Inflammatory macrophage treated with lipopolysaccharide for 4 hours (primary cell): ENCODE measurements around the gene SAMD10.
"Not testable (repeated sequence)": the region's sequence is repeated elsewhere in the genome, so short reads cannot be mapped to it uniquely, and the experiment has no call there.

Experiments used
- DNase-seq: peaks from one replicate; pipeline ENCODE4 v3.0.0-alpha.2; 2020

Gene SAMD10

DNA sequence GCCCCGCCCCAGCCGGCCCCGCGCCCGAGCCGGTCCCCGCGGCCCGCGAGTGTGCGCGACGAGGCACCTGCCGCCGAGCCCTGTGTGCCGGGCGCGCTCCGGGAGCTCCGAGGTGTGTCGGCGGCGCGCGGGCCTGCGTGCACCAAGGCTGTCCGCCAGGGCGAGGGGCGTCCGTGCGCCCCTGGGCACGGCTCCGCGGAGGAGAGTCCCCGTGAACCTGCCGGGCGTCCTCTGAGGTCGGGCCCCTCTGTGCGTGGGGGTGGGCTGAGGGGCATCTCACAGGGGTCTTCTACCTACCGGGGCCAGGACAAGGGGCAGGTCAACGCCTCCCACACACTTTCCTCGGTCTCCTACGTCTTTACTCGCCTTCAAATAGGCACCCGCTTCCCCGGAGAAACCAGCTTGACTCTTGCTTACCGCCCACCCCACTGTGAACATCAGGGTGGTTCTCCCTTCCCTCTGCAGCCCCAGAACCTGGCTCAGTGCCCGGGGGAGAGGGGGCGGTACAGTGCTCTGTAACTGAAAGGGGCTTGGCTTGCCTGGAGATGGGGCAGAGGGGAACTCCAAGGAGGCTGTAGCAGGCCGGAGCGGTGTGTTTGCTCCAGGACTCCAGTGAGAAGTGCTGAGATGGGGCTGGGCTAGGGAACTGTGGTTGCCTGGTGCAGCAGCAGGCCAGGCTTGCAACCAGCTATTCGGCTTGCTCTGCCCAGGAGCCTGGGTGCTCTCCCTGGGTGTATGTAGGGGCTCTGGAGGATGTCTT lies at the start of gene SAMD10:
Gene SAMD10 (minus strand): TSS at position 86 of the 760 bp plus-strand sequence. CDS start 175 bp downstream, outside the sequence.
- peak; percentile 77 for DNase-seq

DNA sequence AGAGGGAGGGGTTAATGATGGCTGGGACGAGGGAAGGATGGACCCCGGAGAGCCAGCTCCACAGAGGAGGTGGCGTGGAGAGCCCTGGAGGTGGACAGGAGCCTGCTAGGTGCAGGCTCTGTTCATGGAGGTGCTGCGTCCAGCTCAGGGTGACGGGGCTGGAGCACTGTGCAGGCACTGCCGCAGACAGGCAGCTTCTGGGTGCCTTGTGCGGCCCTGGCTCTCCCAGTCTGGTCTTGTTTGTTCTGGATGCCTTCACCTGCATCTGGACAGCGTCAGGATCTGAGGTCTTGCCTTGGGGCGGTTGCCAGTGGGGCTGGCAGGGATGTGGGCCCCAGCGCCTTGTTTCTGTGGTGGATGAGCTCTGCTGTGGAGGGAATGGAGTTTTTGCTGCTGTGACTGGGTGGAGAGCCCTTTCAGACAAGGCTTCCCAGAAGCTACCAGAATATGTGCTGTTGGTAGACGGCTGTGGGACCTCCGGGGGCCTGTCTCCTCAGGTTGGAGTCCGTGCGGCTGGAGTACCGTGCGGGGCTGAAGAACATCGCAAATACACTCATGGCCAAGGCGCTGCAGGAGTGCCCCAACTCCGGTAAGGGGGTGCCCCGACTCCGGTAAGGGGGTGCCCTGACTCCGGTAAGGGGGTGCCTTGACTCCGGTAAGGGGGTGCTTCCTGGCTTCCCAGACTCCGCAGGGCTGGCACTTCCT lies 48.7 kb upstream of the SAMD10 start:
- DNase-seq = no peak

DNA sequence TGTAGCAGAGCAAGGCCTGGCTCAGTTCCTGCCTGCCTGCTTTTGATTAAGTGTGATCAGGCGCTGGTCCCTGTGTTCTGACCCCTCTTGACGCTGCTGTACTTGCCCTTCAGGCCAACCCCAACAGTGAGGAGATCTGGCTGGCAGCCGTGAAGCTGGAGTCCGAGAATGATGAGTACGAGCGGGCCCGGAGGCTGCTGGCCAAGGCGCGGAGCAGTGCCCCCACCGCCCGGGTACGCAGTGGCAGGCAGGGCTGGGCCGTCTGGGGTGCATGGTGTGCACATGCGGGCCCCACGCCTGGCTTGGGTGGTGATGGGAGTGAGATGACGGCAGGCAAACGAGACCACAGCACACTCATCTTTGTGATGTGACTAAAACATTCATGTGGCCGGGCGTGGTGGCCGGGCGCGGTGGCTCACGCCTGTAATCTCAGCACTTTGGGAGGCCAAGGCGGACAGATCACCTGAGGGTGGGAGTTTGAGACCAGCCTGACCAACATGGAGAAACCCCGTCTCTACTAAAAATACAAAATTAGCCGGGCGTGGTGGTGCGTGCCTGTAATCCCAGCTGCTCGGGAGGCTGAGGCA lies 46.5 kb upstream of the SAMD10 start:
- no peak for DNase-seq

DNA sequence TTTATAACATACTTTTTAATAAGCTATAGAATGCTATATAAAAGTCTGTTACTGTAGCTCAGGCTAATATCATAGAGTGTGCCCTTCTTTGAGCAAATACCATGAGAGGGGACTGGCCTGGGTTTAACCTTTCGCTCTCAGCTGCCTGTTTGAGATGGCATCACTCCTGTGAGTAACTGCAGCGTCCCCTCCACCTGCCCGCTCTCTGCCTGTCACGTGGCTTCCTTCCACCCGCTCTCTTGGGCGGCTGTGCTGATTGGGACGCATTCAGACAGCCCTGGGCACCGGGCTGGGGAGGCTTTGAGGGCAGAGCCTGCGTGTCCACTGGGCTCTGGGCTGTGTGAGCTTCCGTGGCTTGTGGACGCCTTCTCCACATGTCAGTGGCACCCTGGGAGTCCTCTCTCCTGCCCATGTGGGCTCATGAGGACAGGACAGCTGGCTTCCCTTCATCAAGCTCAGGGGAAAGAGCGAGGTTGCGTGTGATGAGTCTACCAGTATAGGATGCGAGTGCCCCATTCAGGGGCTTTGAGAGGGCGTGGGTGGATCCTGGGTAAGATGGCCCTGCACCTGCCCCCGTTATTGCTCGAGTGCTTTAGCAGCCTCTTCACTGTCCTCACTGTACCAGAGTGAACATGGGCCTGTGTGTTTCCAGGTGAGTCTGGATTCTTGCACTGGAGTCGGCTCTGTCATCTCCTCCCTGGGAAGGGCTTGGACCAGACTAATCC lies 45.8 kb upstream of the SAMD10 start:
- DNase-seq = no peak

DNA sequence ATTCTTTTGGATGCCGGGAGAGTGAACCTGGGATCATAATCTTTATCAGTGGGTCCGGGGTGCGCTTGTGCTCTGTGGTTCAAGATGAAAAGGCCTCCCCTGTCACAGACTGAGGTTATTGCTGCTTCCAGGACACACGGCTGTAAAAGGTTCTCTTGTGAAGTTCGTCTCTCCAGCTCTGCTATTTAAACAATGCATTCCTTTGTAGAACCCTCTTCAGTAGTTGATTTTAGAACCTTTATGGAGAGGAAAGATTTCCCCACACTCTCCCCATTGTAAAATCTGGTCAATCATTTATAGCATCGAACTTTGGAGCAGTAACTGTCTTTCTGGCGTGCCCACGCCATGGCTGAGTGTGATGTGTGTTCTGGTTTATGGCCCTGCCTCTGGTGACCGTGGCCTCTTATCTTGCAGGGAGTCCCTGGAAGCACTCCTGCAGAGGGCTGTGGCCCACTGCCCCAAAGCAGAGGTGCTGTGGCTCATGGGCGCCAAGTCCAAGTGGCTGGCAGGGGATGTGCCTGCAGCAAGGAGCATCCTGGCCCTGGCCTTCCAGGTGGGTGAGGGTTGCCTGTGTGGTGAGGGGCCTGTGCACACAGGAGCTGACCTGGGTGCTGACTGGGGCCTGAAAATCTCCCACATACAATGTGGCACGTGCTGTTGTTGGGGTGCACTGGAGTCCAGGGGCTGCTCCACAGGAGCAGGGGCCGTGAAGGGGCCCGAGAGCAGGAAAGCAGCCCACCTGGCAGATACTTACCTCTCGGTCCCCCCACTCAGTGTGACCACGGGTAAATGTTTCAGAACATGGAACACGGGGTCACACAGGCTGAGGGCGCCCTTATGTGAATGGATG lies 44.9 kb upstream of the SAMD10 start:
- DNase-seq = no peak

DNA sequence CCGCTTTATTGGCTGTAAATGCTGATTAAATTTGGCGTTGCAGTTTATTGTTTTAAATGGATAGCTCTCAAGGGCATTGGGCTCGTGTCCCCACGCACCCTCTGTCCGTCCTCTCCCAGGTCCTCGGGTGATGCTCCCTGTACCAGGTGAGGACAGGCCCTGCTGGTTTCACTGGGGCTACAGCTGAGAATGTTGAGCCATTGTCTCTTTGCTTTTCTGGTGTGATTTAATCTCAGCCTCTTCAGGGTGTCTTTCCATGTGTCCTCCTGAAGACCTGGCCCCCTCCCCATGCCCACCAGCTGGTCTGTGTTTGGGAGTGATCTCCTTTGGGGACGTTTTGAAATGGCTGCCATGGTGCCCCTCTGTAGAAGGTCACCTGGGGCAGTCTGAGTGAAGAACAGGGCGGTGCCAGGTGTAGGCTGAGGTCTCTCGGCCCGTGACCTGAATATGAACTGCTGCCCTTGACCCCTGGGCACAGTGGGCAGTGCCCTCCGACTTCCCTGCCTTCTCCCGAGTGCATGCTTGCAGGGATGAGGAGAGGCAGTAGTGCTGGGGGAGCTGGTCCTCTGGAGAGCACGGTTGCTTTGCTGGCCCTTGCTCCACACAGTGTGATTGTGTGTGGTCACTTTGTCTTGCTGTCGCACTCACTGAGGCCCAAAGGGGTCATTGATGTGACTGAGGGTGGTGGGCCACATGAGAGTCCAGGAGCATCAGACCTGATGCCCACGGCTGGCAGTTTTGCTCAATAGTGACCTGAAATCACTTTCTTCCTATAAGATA lies 44.1 kb upstream of the SAMD10 start:
- no peak for DNase-seq

DNA sequence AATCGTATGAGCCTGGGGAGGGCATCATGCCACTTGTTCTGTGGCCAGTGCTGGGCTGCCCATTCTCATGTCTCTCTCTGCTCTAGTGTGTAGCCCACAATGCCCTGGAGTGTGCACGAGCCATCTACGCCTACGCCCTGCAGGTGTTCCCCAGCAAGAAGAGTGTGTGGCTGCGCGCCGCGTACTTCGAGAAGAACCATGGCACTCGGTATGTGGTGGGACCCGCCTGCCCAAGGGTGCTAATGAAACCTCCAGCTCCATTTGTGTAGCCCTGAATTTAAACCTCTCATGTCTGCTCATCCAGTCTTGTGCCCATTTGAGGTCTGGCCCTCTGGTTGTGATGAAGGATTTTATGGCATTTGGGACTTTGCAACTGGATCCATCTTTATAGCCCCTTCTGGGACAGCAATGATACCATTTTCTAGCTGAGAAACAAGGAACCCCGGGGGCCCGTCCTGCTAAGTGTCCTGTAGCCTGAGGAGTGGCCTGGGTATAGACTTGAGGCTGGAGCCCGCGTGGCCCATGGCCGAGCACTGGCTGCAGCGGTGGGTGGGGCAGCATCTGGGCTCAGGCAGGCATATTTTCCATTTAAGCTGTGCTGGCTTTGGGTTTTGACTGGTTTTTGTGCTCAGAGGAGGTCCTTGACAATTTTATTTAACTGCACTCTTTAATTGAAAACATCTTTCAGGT lies 43.4 kb upstream of the SAMD10 start:
- no peak for DNase-seq

DNA sequence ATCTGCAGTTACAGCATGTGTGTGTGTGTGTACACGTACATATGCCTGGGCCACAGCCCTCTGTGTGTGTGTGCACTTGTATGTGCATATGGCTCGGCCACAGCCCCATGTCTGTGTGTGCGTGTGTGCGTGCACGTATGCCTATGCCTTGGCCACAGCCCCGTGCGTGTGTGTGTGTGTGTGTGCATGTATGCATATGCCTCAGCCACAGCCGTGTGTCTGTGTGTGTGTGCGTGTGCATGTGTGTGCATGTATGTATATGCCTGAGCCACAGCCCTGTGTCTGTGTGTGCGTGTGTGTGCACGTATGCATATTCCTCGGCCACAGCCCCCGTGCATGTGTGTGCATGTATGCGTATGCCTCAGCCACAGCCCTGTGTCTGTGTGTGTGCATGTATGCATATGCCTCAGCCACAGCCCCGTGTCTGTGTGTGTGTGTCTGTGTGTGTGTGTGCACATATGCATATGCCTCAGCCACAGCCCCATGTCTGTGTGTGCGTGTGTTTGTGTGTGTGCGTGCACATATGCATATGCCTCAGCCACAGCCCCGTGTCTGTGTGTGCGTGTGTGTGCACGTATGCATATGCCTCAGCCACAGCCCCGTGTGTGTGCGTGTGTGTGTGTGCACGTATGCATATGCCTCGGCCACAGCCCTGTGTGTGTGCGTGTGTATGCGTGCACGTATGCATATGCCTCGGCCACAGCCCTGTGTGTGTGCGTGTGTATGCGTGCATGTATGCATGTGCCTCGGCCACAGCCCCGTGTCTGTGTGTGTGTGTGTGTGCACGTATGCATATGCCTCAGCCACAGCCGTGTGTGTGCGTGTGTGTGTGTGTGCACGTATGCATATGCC lies 41.9 kb upstream of the SAMD10 start:
- DNase-seq = no peak

DNA sequence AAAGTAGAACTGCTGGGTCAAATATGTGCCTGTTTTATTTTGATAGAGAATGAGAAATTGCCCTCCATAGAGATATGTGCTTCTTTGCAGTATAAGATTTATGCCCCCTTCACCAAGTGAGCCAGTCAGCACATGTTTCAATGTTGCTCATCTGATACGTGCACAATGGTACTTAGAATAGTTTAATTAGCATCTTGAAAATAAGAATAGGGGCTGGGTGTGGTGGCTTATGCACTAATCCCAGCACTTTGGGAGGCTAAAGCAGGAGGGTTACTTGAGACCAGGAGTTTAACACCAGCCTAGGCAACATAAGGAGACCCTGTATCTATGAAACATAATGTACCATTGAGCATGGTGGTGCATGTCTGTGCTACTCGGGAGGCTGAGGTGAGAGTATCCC lies 36.2 kb upstream of the SAMD10 start:
- DNase-seq = no peak

DNA sequence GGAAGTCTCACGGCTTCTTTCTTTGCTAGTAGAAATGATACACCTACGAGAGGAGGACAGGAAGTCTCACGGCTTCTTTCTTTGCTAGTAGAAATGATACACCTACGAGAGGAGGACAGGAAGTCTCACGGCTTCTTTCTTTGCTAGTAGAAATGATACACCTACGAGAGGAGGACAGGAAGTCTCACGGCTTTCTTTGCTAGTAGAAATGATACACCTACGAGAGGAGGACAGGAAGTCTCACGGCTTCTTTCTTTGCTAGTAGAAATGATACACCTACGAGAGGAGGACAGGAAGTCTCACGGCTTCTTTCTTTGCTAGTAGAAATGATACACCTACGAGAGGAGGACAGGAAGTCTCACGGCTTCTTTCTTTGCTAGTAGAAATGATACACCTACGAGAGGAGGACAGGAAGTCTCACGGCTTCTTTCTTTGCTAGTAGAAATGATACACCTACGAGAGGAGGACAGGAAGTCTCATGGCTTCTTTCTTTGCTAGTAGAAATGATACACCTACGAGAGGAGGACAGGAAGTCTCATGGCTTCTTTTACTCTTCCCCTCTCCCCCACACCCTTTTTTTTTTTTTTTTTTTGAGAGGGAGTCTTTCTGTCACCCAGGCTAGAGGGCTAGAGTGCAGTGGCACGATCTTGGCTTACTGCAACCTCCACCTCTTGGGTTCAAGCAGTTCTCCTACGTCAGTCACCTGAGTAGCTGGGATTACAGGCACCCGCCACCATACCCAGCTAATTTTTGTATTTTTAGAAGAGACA lies 33.1 kb upstream of the SAMD10 start:
- DNase-seq = not testable (repeated sequence)

DNA sequence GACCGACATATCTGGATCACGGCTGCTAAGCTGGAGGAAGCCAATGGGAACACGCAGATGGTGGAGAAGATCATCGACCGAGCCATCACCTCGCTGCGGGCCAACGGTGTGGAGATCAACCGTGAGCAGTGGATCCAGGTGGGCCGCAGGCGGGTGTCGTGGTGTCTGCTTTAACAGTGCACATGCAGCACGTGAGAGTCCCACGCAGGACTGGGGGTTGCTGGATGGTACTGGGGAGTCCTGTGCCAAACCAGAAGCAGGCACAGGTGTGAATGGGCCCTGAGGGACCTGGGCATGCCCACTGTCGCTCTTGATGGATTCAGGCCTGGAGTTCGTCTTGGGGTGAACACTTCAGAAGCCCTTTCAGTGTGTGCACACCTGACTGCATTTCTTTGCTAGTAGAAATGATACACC lies 31.9 kb upstream of the SAMD10 start:
- DNase-seq = no peak

DNA sequence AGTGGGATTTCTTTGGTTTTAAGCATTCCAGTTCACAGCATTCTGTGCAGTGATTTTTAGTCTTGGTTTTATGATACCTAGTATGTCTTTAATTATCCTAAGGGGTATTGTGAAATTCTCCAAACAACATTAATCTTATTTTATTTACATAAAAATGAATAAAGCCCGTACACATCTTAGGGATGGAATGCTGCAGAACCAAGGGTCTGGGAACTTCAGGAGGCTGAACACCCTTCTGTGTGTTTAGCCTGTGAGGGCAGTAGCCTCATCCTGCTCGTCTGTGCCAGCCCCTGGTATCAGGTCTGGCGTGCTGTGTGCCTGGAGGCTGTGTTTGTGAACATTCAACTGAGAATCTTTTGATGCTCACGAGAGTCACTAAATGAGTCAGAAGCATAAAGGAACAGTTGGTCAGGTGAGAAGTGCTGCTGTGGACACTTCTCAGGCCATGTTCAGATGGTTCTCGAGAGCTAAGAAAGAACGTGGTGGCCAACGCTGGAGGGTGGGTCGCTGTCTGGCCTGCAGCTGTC lies 31.3 kb upstream of the SAMD10 start:
- DNase-seq = no peak

DNA sequence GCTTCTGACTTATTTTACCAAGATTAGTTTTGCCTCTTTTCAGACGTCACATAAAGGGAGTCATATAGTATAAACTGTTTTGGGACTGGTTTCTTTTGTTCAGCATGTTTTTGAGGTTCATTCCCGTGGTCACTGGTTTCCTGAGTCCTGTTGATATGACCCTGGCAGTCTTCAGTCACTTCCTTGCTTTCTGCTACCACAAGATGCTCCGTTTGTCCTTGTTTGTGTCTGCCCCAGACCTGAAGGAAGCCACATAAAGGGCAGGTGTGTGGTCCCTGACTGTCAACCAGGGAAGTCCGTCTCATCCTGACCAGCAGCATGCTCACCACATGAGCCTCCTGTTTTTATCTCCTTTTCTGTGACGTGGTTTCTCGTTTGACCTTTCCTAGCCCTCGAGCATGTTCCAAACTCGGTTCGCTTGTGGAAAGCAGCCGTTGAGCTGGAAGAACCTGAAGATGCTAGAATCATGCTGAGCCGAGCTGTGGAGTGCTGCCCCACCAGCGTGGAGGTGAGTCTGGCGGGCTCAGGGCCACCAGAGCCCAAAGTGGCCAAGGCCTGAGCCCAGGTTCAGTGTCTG lies 30.5 kb upstream of the SAMD10 start:
- no peak for DNase-seq

DNA sequence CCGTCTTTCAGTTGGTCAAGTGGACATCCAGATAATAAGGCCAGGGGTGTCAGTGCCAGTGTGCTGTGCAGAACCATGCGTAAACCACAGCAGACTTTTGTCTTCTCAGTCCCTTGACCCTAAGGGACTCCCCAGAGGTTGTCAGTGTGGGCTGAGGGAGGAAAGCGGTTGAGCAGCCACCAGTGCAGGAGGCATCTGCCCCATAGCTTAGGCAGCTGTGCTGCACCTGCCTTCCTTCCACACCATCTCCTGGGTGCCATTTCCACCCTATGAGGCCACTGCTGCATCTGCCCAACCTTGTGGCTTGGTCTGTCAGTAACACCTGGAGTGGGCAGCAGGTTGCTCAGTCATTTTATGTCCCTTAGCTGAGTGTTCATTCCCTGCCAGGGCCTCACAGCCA lies 27.5 kb upstream of the SAMD10 start:
- no peak for DNase-seq

DNA sequence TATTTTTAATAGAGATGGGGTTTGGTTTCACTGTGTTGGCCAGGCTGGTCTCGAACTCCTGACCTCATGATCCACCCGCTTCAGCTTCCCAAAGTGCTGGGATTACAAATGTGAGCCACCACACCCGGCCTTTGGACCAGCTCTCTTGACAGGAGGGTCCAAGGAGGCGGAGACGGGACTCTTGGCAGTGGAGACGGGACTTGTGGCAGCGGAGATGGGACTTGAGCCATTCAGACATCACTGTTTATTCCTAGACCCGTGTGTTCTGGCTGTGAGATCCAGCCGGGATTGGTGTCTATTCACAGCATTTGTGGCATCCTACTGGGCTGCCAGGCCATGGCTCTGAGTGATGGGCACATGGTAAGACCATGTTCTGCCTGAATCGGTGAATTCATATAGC lies 27.0 kb upstream of the SAMD10 start:
- DNase-seq = no peak

DNA sequence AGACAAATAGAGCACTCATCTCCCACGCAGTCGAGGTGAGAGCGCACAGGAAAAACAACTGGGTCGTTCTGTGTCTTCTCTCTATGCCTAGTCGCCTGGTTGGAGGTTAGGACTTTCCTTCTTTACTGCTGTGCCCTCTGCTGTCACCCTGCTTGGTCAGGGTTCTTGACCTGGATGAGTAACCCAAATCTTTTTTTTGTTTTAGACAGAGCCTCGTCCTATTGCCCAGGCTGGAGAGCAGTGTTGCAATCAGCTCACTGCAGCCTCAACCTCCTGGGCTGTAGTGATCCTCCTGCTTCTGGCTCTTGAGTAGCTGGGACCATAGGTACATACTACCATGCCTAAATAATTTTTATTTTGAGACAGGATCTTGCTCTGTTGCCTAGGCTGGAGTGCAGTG lies 26.0 kb upstream of the SAMD10 start:
- no peak for DNase-seq

DNA sequence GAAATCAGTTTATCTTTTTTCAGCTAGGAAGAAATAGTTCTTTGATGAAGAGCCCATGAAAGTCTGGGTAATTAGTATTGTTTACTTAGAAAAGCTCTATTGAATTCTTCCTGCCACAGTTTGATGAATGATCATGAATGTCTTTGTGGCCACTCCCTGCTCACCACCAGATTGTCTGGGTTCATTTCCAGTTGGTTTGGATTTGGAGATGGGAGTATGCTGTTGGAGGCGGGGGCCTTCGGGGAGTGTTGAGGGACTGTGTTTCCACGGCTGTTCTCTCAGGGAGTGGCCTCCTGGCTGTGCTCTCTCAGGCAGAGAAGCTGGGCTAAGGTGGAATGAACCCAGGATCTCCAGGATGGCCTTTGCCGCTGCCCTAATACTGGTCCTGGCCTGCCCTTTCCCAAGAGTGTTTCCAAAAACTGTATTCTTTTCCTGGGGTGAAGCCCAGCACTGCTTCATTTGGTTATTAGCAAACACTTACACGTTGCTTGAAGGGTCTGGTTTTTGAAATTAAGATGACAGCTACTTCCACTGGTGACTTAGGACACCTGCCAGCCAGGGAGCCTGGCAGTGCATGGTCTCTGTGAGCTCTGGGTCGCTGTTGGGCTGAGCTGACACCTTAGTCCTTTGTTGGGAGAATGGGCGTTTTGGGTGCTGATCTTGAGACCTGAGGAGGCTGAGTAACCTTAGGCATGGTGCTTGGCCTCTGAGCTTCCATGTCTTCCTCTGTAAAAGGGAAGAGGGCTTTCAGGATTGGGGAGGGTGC lies 24.7 kb upstream of the SAMD10 start:
- no peak for DNase-seq

DNA sequence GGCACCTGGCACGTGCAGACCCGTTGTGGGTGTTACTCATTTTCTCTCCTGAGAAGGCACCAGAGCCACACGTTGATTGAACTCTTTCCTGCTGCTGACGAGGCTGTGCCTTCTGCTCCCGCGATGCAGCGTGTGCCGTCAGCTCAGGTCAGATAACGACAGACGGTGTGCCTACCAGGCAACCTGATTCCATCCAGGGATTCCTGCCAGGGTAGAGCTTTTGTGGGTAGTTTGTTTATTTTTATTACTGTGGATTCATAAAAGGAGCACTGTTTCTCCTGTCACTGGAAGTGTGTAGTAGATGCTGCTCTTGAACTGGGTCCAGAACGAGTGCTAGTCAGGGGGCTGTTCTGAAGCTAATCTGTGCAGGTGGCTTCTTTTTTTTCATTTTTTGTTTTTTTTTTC lies 22.2 kb upstream of the SAMD10 start:
- DNase-seq = no peak
